HepG2 (cell line): Measurements from ENCODE around the gene ALG14. TPM values are rescaled to one million over a fixed set of nuclear protein-coding genes. Genes with fewer than 3 reads are reported as not detected.

Experiments
- CAMTA2 ChIP-seq: sonication (generic); formaldehyde crosslinking; IDR thresholded peaks from 2 replicates; pipeline ENCODE4 v1.4.0; 2020; ENCODE audit warnings: mild to moderate bottlenecking, missing genetic modification reagents, borderline replicate concordance
- CC2D1A ChIP-seq: sonication (generic); formaldehyde crosslinking; IDR thresholded peaks from 2 replicates; pipeline ENCODE4 v1.8.1; 2023; ENCODE audit warnings: mild to moderate bottlenecking, missing genetic modification reagents
- CHD4 ChIP-seq: fragments of 200-600 bp; sonication (generic); IDR thresholded peaks from 2 replicates; pipeline ENCODE4 v1.7.0; 2017; ENCODE audit warnings: mild to moderate bottlenecking, low read length, borderline replicate concordance
- FOXP1 ChIP-seq, 2 experiments: fragments of 450-650 bp in 1 of 2; IDR thresholded peaks; 2 replicates each; pipeline ENCODE4 v1.6.1; 2017 to 2018; ENCODE audit warnings: antibody characterized with exemption in 1 of 2
- MAZ ChIP-seq, 2 experiments: sonication (generic) in 1 of 2; formaldehyde crosslinking in 1 of 2; IDR thresholded peaks; 2 replicates each; pipeline versions ENCODE4 v1.5.0 to v1.6.1; 2012 to 2020; ENCODE audit warnings: low read depth in 2 of 2, mild to moderate bottlenecking in 2 of 2, borderline replicate concordance in 1 of 2, improper control_type of control experiment in 1 of 2, low read length in 1 of 2, missing genetic modification reagents in 1 of 2, moderate library complexity in 1 of 2
- MBNL3 ChIP-seq: fragments of 250-450 bp; sonication (Bioruptor Pico); conservative IDR thresholded peaks from 2 replicates; pipeline ENCODE4 v1.8.0; 2022; ENCODE audit warnings: mild to moderate bottlenecking, inconsistent platforms
- MLLT10 ChIP-seq: sonication (generic); formaldehyde crosslinking; IDR thresholded peaks from 2 replicates; pipeline ENCODE4 v1.4.0; 2020; ENCODE audit warnings: missing genetic modification reagents
- ZBTB42 ChIP-seq: sonication (generic); formaldehyde crosslinking; IDR thresholded peaks from 2 replicates; pipeline ENCODE4 v1.5.0; 2020; ENCODE audit warnings: mild to moderate bottlenecking, missing genetic modification reagents
- ZFP1 ChIP-seq: IDR thresholded peaks from 2 replicates; pipeline ENCODE4 v1.6.1; 2016
- ZNF510 ChIP-seq: sonication (generic); formaldehyde crosslinking; IDR thresholded peaks from 2 replicates; pipeline ENCODE4 v1.4.0; 2020; ENCODE audit warnings: low read depth, mild to moderate bottlenecking, missing genetic modification reagents
- polyA plus RNA-seq, 8 experiments: library from polyadenylated mRNA; depleted of rRNA in 3 of 8; stranded (reverse) in 7 of 8; unstranded in 1 of 8; fragments of >200 nt; fragmentation: Illumina TruSeq in 4 of 8; extraction: Trizol in 4 of 8; gene quantifications; 2 replicates each; pipeline versions ENCODE4 v1.2.1 to v1.2.3, GENCODE V29; 2011 to 2016; ENCODE audit warnings: low read depth in 4 of 8, missing spikeins in 1 of 8, mixed read lengths in 1 of 8; ENCODE audit not compliant: insufficient read depth in 1 of 8
- total RNA-seq, 5 experiments: library from RNA; depleted of rRNA; stranded (reverse); fragments of >200 nt; fragmentation: Illumina TruSeq; extraction: Trizol; gene quantifications; 2 replicates each; pipeline ENCODE4 v1.2.3, GENCODE V29; 2016; ENCODE audit warnings: low read depth in 1 of 5
- TF ChIP-seq, protein P1 (sequence below): sonication (generic); formaldehyde crosslinking; IDR thresholded peaks from 2 replicates; pipeline ENCODE4 v1.8.0; 2022; ENCODE audit warnings: missing genetic modification reagents, mild to moderate bottlenecking, borderline replicate concordance
- TF ChIP-seq, protein P2 (sequence below): sonication (generic); formaldehyde crosslinking; IDR thresholded peaks from 2 replicates; pipeline ENCODE4 v1.4.0; 2020; ENCODE audit warnings: mild to moderate bottlenecking, missing genetic modification reagents
- TF ChIP-seq, protein P3 (sequence below): sonication (generic); IDR thresholded peaks from 2 replicates; pipeline ENCODE4 v1.6.1; 2016; ENCODE audit warnings: low read depth, borderline replicate concordance
- TF ChIP-seq, protein P4 (sequence below): sonication (generic); formaldehyde crosslinking; IDR thresholded peaks from 2 replicates; pipeline ENCODE4 v1.4.0; 2020; ENCODE audit warnings: missing genetic modification reagents
- TF ChIP-seq, protein P5 (sequence below): sonication (generic); formaldehyde crosslinking; IDR thresholded peaks from 2 replicates; pipeline ENCODE4 v1.9.0; 2021; ENCODE audit warnings: missing genetic modification reagents, borderline replicate concordance

Gene ALG14
- total and polyA plus RNA-seq, 2 of the 13 experiments (the other 11 are each of a cell fraction or from before 2014, with no cell fraction given): 4.5 to 12.7 TPM

DNA sequence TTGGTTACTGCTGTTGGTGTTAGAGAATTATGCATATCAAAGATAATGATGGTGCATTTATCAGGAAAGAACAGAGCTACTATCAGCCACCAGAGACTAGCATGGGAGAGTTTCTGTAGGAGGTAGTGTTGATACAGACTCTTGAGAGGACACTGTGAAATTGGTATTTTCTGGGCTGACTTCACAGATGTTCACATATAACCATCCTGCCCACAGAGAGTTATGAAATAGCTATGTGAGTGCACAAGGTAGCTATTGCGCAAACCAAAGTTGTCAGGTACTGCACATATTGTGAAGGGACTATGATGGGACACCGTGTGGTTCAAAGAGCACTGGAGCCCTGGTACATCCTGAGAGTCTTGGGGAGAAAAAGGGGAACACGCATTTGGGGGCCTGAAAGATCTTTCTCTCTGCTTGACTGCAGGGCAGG is 43.0 kb upstream of the ALG14 start (continued):
- TF ChIP-seq, protein P1, sequence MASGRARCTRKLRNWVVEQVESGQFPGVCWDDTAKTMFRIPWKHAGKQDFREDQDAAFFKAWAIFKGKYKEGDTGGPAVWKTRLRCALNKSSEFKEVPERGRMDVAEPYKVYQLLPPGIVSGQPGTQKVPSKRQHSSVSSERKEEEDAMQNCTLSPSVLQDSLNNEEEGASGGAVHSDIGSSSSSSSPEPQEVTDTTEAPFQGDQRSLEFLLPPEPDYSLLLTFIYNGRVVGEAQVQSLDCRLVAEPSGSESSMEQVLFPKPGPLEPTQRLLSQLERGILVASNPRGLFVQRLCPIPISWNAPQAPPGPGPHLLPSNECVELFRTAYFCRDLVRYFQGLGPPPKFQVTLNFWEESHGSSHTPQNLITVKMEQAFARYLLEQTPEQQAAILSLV (CRISPR knock-in tag): peak; percentile 55; the same call in 1 of the 2 replicates
- TF ChIP-seq ZNF510 (CRISPR knock-in tag) (no peak), MLLT10 (CRISPR knock-in tag) (no peak), CC2D1A (CRISPR knock-in tag) (no peak), MAZ (IDR thresholded peaks at IDR 0.05; ENCODE audit: borderline replicate concordance, low read depth, low read length) (no peak), MAZ (CRISPR knock-in tag; IDR thresholded peaks at IDR 0.05; ENCODE audit: low read depth) (peak; percentile 51; the same call in 1 of the 2 replicates), ZBTB42 (CRISPR knock-in tag) (no peak), ZFP1 (CRISPR knock-in tag) (peak; percentile 45; the same call in 1 of the 2 replicates), MBNL3 (CRISPR knock-in tag) (no peak), FOXP1 (IDR thresholded peaks at IDR 0.05) (no peak), FOXP1 (CRISPR knock-in tag; IDR thresholded peaks at IDR 0.05) (peak; percentile 48; the same call in 1 of the 2 replicates), CAMTA2 (CRISPR knock-in tag) (no peak), CHD4 (no peak)
- TF ChIP-seq, protein P2, sequence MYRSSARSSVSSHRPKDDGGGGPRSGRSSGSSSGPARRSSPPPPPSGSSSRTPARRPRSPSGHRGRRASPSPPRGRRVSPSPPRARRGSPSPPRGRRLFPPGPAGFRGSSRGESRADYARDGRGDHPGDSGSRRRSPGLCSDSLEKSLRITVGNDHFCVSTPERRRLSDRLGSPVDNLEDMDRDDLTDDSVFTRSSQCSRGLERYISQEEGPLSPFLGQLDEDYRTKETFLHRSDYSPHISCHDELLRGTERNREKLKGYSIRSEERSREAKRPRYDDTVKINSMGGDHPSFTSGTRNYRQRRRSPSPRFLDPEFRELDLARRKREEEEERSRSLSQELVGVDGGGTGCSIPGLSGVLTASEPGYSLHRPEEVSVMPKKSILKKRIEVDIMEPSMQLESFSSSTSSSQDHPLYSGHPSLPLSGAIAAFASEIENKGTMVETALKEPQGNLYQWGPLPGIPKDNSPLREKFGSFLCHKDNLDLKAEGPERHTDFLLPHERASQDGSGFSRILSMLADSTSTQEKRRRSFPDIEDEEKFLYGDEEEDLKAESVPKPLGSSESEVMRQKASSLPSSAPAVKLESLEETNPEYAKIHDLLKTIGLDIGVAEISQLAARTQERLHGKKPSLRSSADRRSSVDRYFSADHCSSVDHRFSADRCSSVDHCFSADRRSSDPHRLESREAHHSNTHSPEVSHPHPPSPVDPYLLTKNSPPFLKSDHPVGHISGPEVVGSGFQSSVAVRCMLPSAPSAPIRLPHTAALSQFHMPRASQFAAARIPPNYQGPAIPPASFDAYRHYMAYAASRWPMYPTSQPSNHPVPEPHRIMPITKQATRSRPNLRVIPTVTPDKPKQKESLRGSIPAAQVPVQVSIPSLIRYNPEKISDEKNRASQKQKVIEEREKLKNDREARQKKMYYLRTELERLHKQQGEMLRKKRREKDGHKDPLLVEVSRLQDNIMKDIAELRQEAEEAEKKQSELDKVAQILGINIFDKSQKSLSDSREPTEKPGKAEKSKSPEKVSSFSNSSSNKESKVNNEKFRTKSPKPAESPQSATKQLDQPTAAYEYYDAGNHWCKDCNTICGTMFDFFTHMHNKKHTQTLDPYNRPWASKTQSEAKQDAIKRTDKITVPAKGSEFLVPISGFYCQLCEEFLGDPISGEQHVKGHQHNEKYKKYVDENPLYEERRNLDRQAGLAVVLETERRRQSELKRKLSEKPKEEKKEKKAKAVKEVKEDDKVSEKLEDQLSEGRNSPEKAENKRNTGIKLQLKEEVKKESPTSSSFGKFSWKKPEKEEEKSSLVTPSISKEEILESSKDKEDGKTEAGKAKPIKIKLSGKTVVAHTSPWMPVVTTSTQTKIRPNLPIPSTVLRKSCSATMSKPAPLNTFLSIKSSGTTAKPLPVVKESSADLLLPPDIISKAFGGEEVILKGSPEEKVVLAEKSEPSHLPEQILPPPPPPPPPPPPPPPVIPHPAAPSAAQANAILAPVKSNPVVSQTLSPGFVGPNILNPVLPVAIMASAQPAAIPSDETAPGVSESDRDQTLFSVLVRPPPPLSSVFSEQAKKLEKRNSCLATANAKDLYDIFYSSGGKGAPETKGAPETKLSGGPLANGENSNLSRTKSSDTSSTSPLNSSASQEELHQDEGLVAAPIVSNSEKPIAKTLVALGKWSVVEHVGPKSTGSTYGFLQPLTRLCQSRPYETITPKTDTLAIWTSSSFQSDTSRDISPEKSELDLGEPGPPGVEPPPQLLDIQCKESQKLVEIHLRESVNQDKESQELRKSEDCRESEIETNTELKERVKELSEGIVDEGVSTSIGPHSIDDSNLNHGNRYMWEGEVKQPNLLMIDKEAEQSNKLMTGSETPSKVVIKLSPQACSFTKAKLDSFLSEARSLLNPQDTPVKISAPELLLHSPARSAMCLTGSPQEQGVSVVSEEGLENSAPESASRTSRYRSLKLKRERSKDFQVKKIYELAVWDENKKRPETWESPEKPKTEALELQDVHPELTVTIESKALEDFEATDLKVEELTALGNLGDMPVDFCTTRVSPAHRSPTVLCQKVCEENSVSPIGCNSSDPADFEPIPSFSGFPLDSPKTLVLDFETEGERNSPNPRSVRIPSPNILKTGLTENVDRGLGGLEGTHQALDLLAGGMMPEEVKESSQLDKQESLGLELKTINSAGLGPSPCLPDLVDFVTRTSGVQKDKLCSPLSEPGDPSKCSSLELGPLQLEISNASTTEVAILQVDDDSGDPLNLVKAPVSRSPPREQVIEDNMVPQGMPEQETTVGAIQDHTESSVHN (CRISPR knock-in tag): no peak
- TF ChIP-seq, protein P3, sequence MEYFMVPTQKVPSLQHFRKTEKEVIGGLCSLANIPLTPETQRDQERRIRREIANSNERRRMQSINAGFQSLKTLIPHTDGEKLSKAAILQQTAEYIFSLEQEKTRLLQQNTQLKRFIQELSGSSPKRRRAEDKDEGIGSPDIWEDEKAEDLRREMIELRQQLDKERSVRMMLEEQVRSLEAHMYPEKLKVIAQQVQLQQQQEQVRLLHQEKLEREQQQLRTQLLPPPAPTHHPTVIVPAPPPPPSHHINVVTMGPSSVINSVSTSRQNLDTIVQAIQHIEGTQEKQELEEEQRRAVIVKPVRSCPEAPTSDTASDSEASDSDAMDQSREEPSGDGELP: peak; percentile 21; the same call in 1 of the 2 replicates
- TF ChIP-seq, protein P4, sequence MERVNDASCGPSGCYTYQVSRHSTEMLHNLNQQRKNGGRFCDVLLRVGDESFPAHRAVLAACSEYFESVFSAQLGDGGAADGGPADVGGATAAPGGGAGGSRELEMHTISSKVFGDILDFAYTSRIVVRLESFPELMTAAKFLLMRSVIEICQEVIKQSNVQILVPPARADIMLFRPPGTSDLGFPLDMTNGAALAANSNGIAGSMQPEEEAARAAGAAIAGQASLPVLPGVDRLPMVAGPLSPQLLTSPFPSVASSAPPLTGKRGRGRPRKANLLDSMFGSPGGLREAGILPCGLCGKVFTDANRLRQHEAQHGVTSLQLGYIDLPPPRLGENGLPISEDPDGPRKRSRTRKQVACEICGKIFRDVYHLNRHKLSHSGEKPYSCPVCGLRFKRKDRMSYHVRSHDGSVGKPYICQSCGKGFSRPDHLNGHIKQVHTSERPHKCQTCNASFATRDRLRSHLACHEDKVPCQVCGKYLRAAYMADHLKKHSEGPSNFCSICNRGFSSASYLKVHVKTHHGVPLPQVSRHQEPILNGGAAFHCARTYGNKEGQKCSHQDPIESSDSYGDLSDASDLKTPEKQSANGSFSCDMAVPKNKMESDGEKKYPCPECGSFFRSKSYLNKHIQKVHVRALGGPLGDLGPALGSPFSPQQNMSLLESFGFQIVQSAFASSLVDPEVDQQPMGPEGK (CRISPR knock-in tag): peak; percentile 49; the same call in 1 of the 2 replicates
- TF ChIP-seq, protein P5, sequence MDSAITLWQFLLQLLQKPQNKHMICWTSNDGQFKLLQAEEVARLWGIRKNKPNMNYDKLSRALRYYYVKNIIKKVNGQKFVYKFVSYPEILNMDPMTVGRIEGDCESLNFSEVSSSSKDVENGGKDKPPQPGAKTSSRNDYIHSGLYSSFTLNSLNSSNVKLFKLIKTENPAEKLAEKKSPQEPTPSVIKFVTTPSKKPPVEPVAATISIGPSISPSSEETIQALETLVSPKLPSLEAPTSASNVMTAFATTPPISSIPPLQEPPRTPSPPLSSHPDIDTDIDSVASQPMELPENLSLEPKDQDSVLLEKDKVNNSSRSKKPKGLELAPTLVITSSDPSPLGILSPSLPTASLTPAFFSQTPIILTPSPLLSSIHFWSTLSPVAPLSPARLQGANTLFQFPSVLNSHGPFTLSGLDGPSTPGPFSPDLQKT (CRISPR knock-in tag): no peak
